BJ (cell line): ENCODE data around the gene C4A. TPM values are rescaled to one million over a fixed set of nuclear protein-coding genes. Genes with fewer than 3 reads are reported as not detected.
"Not testable (repeated sequence)": the region's sequence is repeated elsewhere in the genome, so short reads cannot be mapped to it uniquely, and the experiment has no call there.

Experiments
- CTCF ChIA-PET: fragments of 350-600 bp; formaldehyde crosslinking; extraction: SDS; loops from one replicate; lab custom pipeline; 2021; ENCODE audit warnings: antibody characterized with exemption, inconsistent platforms; lab: Yijun Ruan, JAX
- POLR2A ChIA-PET: fragments of 300-600 bp; sonication (Branson Sonifier 250); formaldehyde crosslinking; extraction: SDS; loops from one replicate; lab custom pipeline; 2021; ENCODE audit warnings: antibody characterized with exemption; lab: Charles Lee
- DNase-seq: peaks from one replicate; pipeline ENCODE4 v3.0.0-alpha.2; 2011; ENCODE audit warnings: low read depth
- H3K27me3 ChIP-seq: 2 replicates; pipeline ENCODE4 v1.6.0; 2011; ENCODE audit warnings: low read length; ENCODE audit not compliant: control insufficient read depth, insufficient read depth
- H3K36me3 ChIP-seq: 2 replicates; pipeline ENCODE4 v1.5.1; 2011; ENCODE audit warnings: low read length; ENCODE audit not compliant: control insufficient read depth, insufficient read depth
- H3K4me3 ChIP-seq: 2 replicates; pipeline ENCODE4 v1.5.1; 2011; ENCODE audit warnings: low read depth, mild to moderate bottlenecking, control low read depth, low read length
- polyA plus RNA-seq: library from polyadenylated mRNA; depleted of rRNA; stranded (reverse); fragments of >200 nt; gene quantifications from 2 replicates; pipeline ENCODE4 v1.2.3, GENCODE V29; 2011

The C4A gene
- polyA plus RNA-seq, 1 experiment: 9.7 TPM

DNA sequence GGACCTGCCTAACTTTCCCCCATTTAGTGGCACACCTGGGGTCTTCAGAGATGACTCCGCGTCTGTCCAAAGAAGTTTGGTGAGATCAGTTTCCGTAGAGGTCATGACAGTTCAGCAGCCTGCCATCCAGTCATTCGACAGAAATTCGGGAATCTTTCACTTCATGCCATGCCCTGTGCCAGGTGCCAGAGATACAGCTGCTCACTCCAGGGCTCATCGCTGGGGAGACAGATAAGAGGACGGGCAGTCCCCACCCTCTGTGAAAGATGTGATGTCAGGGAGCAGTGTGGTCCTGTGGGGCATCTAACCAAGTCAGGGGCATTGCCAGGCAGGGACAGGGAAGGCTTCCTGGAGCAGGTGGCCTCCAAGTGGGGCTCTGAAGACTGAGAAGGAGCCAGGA lies 21.4 kb downstream of the C4A start:
- H3K36me3 ChIP-seq, CTCF ChIA-PET, H3K4me3 ChIP-seq, DNase-seq, POLR2A ChIA-PET, H3K27me3 ChIP-seq: not testable (repeated sequence)

DNA sequence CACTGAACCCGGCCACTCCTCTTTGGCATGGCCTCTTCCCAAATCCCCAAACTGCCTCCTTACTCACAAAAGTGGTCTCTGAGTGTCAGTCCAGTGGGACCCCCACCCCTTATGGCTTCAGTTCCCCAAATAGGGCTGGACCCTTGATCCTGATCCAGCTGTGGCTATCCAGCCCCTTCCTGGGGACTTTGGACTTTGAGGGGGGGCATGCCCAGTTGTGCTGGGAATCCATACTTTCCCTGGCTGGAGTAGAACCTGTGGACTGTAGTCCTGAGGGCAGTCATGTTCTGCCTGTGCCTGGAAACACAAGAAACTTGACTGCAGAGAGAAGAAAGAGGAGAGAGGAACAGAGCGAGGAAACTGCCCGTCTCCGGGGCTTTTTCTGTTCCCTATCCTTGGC lies 22.5 kb downstream of the C4A start:
- H3K4me3 ChIP-seq, H3K27me3 ChIP-seq, CTCF ChIA-PET, DNase-seq, H3K36me3 ChIP-seq, POLR2A ChIA-PET: not testable (repeated sequence)

DNA sequence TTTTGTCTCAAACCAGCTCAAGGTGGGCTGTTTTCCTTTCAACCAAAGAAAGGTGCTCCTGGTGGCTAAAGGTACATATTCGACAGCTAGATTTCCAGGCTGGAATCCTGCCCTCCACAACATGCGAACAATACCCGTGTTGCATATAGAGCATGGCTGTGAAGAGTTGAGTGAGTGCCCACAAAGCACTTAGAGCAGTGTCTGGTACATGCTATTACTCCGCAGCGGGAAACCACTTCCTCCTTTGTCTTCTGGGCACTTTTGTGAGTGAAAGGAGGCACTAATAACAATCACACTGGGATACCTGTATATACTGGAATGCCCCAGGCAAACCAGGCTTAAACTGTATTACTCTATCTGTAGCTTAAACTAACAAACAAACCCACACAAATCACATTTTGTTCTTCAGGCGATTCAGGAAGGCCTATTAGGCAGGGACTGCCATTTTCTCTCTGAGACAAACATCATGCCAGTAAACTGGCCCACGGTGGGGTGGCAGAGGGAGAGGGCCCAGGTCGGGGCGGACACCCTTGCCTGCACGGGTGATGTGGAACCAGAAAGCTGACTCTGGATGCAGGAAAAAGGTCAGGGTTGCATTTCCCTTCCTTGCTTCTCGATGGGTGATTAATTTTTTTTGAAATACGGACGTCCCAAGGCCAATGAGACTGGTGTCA lies 23.1 kb downstream of the C4A start:
- DNase-seq, H3K27me3 ChIP-seq, H3K36me3 ChIP-seq, POLR2A ChIA-PET, H3K4me3 ChIP-seq, CTCF ChIA-PET: not testable (repeated sequence)

DNA sequence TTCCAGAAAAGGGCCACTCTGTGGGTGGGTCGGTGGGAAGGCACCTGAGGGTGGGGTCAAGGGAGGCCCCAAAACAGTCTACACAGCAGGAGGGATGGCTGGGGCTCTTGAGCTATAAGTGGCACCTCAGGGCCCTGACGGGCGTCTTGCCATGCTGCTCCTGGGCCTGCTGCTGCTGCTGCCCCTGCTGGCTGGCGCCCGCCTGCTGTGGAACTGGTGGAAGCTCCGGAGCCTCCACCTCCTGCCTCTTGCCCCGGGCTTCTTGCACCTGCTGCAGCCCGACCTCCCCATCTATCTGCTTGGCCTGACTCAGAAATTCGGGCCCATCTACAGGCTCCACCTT lies 23.7 kb downstream of the C4A start:
- H3K27me3 ChIP-seq, DNase-seq, H3K4me3 ChIP-seq, POLR2A ChIA-PET, H3K36me3 ChIP-seq, CTCF ChIA-PET: not testable (repeated sequence)

DNA sequence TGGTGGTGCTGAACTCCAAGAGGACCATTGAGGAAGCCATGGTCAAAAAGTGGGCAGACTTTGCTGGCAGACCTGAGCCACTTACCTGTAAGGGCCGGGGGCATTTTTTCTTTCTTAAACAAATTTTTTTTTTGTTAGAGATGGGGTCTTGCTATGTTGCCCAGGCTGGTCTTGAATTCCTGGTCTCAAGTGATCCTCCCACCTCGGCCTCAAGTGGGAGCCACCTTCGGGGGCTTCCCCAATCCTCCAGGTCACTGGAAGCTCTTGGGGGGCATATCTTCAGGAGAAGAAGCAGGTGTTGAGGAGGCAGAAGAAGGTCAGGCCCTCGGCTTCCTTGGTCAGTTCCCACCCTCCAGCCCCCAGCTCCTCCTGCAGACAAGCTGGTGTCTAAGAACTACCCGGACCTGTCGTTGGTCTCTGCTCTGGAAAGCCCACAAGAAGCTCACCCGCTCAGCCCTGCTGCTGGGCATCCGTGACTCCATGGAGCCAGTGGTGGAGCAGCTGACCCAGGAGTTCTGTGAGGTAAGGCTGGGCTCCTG lies 24.2 kb downstream of the C4A start:
- CTCF ChIA-PET, H3K4me3 ChIP-seq, H3K27me3 ChIP-seq, DNase-seq, POLR2A ChIA-PET, H3K36me3 ChIP-seq: not testable (repeated sequence)

DNA sequence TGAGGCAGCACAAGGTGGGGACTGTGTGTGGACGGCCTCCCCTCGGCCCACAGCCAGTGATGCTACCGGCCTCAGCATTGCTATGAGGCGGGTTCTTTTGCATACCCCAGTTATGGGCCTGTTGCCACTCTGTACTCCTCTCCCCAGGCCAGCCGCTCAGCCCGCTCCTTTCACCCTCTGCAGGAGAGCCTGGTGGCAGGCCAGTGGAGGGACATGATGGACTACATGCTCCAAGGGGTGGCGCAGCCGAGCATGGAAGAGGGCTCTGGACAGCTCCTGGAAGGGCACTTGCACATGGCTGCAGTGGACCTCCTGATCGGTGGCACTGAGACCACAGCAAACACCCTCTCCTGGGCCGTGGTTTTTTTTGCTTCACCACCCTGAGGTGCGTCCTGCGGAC lies 25.2 kb downstream of the C4A start:
- DNase-seq, H3K4me3 ChIP-seq, H3K36me3 ChIP-seq, H3K27me3 ChIP-seq, CTCF ChIA-PET, POLR2A ChIA-PET: not testable (repeated sequence)

DNA sequence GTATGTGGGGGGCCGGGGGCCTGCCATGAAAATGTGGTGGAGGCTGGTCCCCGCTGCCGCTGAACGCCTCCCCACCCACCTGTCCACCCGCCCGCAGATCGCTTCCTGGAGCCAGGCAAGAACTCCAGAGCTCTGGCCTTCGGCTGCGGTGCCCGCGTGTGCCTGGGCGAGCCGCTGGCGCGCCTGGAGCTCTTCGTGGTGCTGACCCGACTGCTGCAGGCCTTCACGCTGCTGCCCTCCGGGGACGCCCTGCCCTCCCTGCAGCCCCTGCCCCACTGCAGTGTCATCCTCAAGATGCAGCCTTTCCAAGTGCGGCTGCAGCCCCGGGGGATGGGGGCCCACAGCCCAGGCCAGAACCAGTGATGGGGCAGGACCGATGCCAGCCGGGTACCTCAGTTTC lies 26.2 kb downstream of the C4A start:
- H3K27me3 ChIP-seq, H3K36me3 ChIP-seq, H3K4me3 ChIP-seq, POLR2A ChIA-PET, DNase-seq, CTCF ChIA-PET: not testable (repeated sequence)

DNA sequence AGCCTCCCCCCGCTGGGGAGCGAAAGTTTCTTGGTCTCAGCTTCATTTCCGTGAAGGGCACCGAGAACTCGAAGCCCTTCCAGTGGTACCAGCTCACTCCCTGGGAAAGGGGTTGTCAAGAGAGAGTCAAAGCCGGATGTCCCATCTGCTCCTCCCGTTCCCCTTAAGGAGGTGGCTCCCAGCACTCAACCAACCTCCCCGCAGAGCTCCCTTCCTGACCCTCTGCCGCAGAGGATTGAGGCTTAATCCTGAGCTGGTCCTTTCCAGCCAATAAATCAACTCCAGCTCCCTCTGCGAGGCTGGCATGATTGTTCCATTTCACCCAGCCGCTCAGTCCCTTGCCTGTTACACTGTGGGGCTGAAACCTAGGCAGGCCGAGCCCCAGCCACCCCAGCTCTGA lies 26.8 kb downstream of the C4A start:
- DNase-seq, POLR2A ChIA-PET, H3K27me3 ChIP-seq, H3K4me3 ChIP-seq, H3K36me3 ChIP-seq, CTCF ChIA-PET: not testable (repeated sequence)

DNA sequence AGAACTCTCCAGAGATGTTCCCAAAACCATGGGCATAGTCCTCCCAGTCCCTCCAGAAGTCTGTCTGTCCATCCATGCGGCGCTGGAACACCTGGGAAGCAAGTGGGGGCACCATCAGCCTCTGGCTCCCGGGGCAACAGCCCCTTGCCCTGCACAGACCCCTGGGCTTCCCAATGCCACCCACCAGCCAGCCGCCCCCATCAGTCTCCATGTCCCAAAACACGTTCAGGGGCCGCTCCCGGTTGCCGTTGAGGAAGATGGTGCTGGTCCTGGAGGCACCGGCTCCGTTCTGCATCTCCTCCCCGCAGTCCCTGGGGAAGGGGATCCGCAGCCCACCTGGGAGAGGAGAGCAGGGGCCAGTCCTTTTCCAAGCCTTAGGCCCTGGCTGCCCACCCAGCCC lies 27.7 kb downstream of the C4A start:
- H3K27me3 ChIP-seq, POLR2A ChIA-PET, H3K4me3 ChIP-seq, CTCF ChIA-PET, H3K36me3 ChIP-seq, DNase-seq: not testable (repeated sequence)

DNA sequence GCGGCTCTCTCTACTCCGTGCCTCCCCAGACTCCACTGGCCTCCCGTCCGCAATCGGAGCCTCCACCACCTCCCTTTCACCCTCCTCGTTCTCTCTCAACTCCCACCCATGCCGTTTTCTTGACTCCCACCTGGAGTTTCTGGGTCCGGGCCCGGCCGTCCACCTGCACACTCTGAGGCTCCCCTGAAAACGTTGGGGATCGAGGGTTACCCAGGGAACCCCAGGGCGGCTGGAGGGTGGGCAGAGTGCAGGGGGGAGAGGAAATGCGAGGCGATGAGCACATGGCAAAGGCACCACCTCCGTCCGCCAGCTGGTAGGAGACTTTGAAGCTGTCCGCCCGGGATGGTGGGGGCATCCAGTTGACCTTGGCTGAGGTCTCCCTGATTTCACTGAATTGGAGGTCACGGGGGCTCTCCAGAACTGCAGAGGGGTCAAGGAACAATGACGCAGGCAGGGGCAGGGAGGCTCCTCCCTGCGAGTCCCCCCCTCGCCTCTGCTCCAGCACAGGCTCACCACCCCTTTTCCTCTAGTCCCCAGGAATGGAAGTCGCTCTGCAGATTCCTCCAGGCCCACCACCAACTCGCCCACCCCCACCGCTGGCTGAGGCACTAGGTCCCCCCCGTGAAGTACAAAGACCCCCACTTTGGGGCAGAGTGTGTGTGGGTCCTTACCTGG lies 29.1 kb downstream of the C4A start:
- CTCF ChIA-PET, POLR2A ChIA-PET: not testable (repeated sequence)

DNA sequence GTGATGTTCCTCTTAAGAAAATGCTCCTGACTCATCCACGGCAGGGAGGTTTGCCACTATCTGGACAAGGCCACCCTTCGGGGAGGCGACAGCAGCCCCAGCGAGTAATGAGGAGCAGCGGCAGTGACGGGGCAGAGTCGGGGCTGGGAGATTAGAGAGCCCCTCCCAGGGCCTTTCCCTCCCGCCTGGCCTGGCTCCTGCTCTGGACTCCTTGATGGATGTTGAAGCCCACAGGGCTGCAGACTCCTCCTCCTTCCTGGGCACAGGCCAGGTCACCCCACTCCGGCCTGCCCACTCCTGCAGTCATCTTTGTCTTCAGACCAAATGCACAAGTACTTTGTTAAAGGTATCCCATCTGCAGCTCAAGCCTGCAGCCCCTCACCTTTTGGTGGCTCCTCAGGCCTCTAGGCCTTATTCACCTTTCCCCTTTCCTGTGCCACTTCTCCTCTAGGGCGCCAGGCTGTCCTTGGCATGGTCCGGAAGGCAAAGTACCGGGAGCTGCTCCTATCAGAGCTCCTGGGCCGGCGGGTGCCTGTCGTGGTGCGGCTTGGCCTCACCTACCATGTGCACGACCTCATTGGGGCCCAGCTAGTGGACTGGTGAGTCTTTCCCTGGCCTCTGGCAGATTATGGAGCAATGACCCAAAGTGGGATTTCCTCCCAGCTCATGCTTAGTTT lies 31.2 kb downstream of the C4A start:
- H3K27me3 ChIP-seq, POLR2A ChIA-PET, H3K36me3 ChIP-seq, H3K4me3 ChIP-seq, CTCF ChIA-PET, DNase-seq: not testable (repeated sequence)

More for the DNA sequence above, 29.1 kb downstream of the C4A start:
- not testable (repeated sequence) for H3K4me3 ChIP-seq, H3K27me3 ChIP-seq, H3K36me3 ChIP-seq, DNase-seq

DNA sequence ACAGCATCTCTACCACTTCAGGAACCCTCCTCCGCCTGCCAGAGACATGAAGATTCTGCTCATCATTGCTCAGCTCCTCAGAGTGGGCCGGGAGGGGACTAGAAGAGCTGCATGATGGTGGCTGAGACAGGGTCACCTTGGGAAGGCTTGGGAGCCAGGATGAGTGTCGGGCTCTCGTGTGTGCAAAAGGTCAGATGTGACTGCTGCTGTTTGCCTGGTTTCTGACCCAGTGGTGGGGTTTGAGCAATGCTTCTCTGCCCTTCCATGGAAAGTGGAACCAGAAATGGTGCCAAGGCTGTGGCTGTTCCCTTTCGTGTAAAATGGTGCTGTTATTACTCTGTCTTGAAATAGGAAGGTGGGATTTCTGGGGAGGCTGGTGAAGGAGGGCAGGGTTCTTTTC lies 31.9 kb downstream of the C4A start:
- POLR2A ChIA-PET, H3K4me3 ChIP-seq, H3K36me3 ChIP-seq, CTCF ChIA-PET, H3K27me3 ChIP-seq, DNase-seq: not testable (repeated sequence)

DNA sequence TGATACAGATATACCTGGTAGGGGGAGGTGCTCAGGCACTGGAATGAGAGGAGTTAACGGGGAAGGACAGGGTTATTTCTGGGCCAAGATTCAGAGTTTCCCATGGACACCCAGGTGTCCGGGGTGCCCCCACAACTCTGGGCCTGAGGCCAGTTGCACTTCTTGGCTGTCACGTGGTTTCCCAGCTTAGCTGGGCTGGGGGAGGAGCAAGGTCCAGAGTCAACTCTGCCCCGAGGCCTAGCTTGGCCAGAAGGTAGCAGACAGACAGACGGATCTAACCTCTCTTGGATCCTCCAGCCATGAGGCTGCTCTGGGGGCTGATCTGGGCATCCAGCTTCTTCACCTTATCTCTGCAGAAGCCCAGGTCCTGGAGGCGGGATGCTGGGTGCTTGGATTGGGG lies 32.7 kb downstream of the C4A start, which contains the start of gene C4B:
TSS of gene C4B (plus strand) at position 249 of the 400 bp plus-strand sequence. CDS start at position 300, 51 bp downstream.
- H3K27me3 ChIP-seq, H3K36me3 ChIP-seq, DNase-seq, CTCF ChIA-PET, H3K4me3 ChIP-seq, POLR2A ChIA-PET: not testable (repeated sequence)
